HG03280 (cell line): ENCODE results near the gene CCDC80.
"Not testable (repeated sequence)": the region's sequence is repeated elsewhere in the genome, so short reads cannot be mapped to it uniquely, and the experiment has no call there.

ENCODE experiments used
- ATAC-seq: cut with Tn5 transposase; IDR thresholded peaks from one replicate; pipeline ENCODE4 v1.9.1; 2021; ENCODE audit warnings: mild to moderate bottlenecking, moderate library complexity; ENCODE audit not compliant: unreplicated experiment

CCDC80 gene

GRCh38 chr3:112640930-112641801 lies at the start of gene CCDC80:
CCDC80 (minus strand) TSS chr3:112641143; CDS start chr3:112639905, 1,238 bp downstream.
- no peak for ATAC-seq

- no peak for ATAC-seq
Measured at GRCh38 chr3:112689989-112690388, 49.0 kb upstream of the CCDC80 start.

GRCh38 chr3:112689385-112689784 lies 48.4 kb upstream of the CCDC80 start:
- ATAC-seq, result no peak

- no peak for ATAC-seq
Measured at GRCh38 chr3:112688819-112689218, 47.9 kb upstream of the CCDC80 start.

GRCh38 chr3:112688085-112688769 lies 47.3 kb upstream of the CCDC80 start:
- no peak for ATAC-seq

- no peak for ATAC-seq
Measured at GRCh38 chr3:112687616-112688015, 46.7 kb upstream of the CCDC80 start.

- ATAC-seq, result no peak
Measured at GRCh38 chr3:112687211-112687610, 46.3 kb upstream of the CCDC80 start.

GRCh38 chr3:112685956-112686799 lies 45.2 kb upstream of the CCDC80 start:
- ATAC-seq, result no peak

- ATAC-seq, result no peak
Measured at GRCh38 chr3:112685420-112685819, 44.5 kb upstream of the CCDC80 start.

GRCh38 chr3:112682361-112682760 lies 41.4 kb upstream of the CCDC80 start:
- ATAC-seq, result no peak

- no peak for ATAC-seq
Measured at GRCh38 chr3:112681822-112682325, 40.9 kb upstream of the CCDC80 start.

- peak; percentile 99 for ATAC-seq
Measured at GRCh38 chr3:112676659-112677234, 35.8 kb upstream of the CCDC80 start.

- no peak for ATAC-seq
Measured at GRCh38 chr3:112675943-112676535, 35.1 kb upstream of the CCDC80 start.

- ATAC-seq, result no peak
Measured at GRCh38 chr3:112675349-112675748, 34.4 kb upstream of the CCDC80 start.

- ATAC-seq, result no peak
Measured at GRCh38 chr3:112672716-112673541, 32.0 kb upstream of the CCDC80 start.

GRCh38 chr3:112671930-112672715 lies 31.2 kb upstream of the CCDC80 start:
- no peak for ATAC-seq

GRCh38 chr3:112670824-112671223 lies 29.9 kb upstream of the CCDC80 start:
- ATAC-seq, result no peak

GRCh38 chr3:112667599-112667998 lies 26.7 kb upstream of the CCDC80 start:
- ATAC-seq, result no peak

GRCh38 chr3:112665009-112665408 lies 24.1 kb upstream of the CCDC80 start:
- not testable (repeated sequence) for ATAC-seq
